Endothelial cell of umbilical vein (primary cell): Measurements from ENCODE around the gene FOXN1.

Experiments used
- CTCF ChIP-seq, 2 donors: IDR thresholded peaks; 1 replicate in 1 of 2; 2 replicates in 1 of 2; pipeline ENCODE4 v1.5.1; 2011; ENCODE audit warnings: low read length in 2 of 2, mild to moderate bottlenecking in 2 of 2, moderate library complexity in 2 of 2, control low read depth in 1 of 2, inconsistent platforms in 1 of 2, low read depth in 1 of 2; ENCODE audit not compliant: insufficient read depth in 1 of 2; ENCODE audit errors: extremely low read depth in 1 of 2
- EZH2 ChIP-seq: IDR thresholded peaks from 2 replicates; pipeline ENCODE4 v1.6.1; 2012; ENCODE audit warnings: borderline replicate concordance, low read depth, mild to moderate bottlenecking, moderate library complexity, low read length, inconsistent platforms; ENCODE audit not compliant: severe bottlenecking
- GATA2 ChIP-seq: IDR thresholded peaks from 2 replicates; pipeline ENCODE4 v1.7.0; 2011; ENCODE audit warnings: low read depth, mild to moderate bottlenecking, moderate library complexity, mixed read lengths, low read length; ENCODE audit not compliant: insufficient read length, insufficient read depth
- JUN ChIP-seq: IDR thresholded peaks from 2 replicates; pipeline ENCODE4 v1.6.1; 2011; ENCODE audit warnings: borderline replicate concordance, low read depth; ENCODE audit not compliant: insufficient read length, insufficient read depth
- MAX ChIP-seq: IDR thresholded peaks from 2 replicates; pipeline ENCODE4 v1.6.1; 2011; ENCODE audit not compliant: insufficient read depth, insufficient read length
- POLR2A ChIP-seq: IDR thresholded peaks from 2 replicates; pipeline ENCODE4 v1.6.1; 2012; ENCODE audit warnings: low read depth, mild to moderate bottlenecking, control low read depth, low read length
- POLR2AphosphoS5 ChIP-seq: IDR thresholded peaks from 2 replicates; pipeline ENCODE4 v1.6.1; 2012; ENCODE audit warnings: low read depth, mild to moderate bottlenecking, control low read depth, low read length, moderate library complexity; ENCODE audit not compliant: insufficient read depth

GRCh38 chr17:28499684-28500357 is 6.3 kb upstream of the FOXN1 start:
- TF ChIP-seq CTCF (IDR thresholded peaks at IDR 0.05; ENCODE audit: extremely low read depth in 1 of 2, insufficient read depth in 1 of 2, low read depth in 1 of 2, low read length in 2 of 2) (no peak), MAX (no peak), POLR2AphosphoS5 (no peak), EZH2 (no peak), POLR2A (no peak), JUN (no peak), GATA2 (no peak)
